Activated CD8-positive, alpha-beta T cell treated with anti-CD3 and anti-CD28 coated beads for 36 hours (primary cell): ENCODE data around the gene YBX2. TPM values are rescaled to one million over a fixed set of nuclear protein-coding genes. Genes with fewer than 3 reads are reported as not detected.
A peak's percentile ranks its signal among the peaks of the same experiment; 100 is the strongest.

Experiments used
- ATAC-seq: fragments of 200-7000 bp; cut with Tn5 transposase; one replicate; pipeline ENCODE4 v1.10.0; 2021; ENCODE audit warnings: mild to moderate bottlenecking, moderate library complexity
- CTCF ChIA-PET: fragments of 350-600 bp; sonication (Branson Sonifier 250); formaldehyde crosslinking; loops from one replicate; lab custom pipeline; 2021; ENCODE audit warnings: antibody characterized with exemption; lab: Charles Lee
- POLR2A ChIA-PET: fragments of 350-600 bp; sonication (Branson Sonifier 250); formaldehyde crosslinking; loops from one replicate; lab custom pipeline; 2021; ENCODE audit warnings: antibody characterized with exemption; lab: Charles Lee
- DNase-seq: peaks from one replicate; pipeline ENCODE4 v3.0.0-alpha.2; 2020
- H3K27ac Mint-ChIP-seq: one replicate; pipeline ENCODE4 v1.8.0; 2021; ENCODE audit warnings: mild to moderate bottlenecking, mixed read lengths
- H3K27me3 Mint-ChIP-seq: one replicate; pipeline ENCODE4 v1.8.0; 2021; ENCODE audit warnings: mixed read lengths
- H3K36me3 Mint-ChIP-seq: one replicate; pipeline ENCODE4 v1.8.0; 2021; ENCODE audit warnings: low read depth, mixed read lengths
- H3K4me1 Mint-ChIP-seq: one replicate; pipeline ENCODE4 v1.8.0; 2021; ENCODE audit warnings: low read depth, mixed read lengths
- H3K4me3 Mint-ChIP-seq: one replicate; pipeline ENCODE4 v1.8.0; 2021; ENCODE audit warnings: mild to moderate bottlenecking, moderate library complexity, mixed read lengths
- H3K9me3 Mint-ChIP-seq: one replicate; pipeline ENCODE4 v1.8.0; 2021; ENCODE audit warnings: mixed read lengths
- intact Hi-C: fragments of 100-400 bp; cut with micrococcal nuclease; formaldehyde crosslinking; loops from one replicate; pipeline ENCODE4 v1.10.0; 2022
- total RNA-seq, 2 experiments: library from RNA; stranded (reverse); gene quantifications; one replicate each; pipeline ENCODE4 v1.2.3, GENCODE V29; 2021
- TF ChIP-seq, protein P1 (sequence below): fragments of 200-600 bp; IDR thresholded peaks from one replicate; pipeline ENCODE4 v1.8.0; 2022; ENCODE audit warnings: antibody characterized with exemption, mild to moderate bottlenecking

YBX2 gene
- total RNA-seq, 2 experiments from 2014 or later, result 0.56 to 0.83 TPM

DNA sequence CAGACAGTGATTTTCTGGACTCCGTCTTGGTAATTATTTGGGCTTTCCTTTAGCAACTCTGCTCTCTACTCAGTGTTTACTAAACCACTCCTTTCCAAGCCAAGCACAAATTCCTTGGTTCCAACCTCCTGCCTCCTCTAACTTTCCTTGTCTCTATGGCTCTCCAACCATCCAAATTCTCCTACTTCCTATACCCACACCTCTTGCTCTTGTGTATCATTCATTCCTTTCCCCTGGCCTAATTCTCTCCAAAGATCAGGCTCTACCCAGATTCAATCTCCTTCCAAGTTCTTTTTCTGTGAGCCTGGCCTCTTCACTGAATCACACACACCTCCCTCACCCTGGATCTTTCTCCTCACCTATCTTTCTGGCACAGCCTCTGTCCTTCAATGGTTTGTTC, 33.6 kb upstream of the YBX2 start:
- intact Hi-C loops, result no loop called here
- DNase-seq (no peak), ATAC-seq (no peak)
- peak overlapping the region; percentile 80 for H3K4me3 Mint-ChIP-seq
- TF ChIP-seq, protein P1, sequence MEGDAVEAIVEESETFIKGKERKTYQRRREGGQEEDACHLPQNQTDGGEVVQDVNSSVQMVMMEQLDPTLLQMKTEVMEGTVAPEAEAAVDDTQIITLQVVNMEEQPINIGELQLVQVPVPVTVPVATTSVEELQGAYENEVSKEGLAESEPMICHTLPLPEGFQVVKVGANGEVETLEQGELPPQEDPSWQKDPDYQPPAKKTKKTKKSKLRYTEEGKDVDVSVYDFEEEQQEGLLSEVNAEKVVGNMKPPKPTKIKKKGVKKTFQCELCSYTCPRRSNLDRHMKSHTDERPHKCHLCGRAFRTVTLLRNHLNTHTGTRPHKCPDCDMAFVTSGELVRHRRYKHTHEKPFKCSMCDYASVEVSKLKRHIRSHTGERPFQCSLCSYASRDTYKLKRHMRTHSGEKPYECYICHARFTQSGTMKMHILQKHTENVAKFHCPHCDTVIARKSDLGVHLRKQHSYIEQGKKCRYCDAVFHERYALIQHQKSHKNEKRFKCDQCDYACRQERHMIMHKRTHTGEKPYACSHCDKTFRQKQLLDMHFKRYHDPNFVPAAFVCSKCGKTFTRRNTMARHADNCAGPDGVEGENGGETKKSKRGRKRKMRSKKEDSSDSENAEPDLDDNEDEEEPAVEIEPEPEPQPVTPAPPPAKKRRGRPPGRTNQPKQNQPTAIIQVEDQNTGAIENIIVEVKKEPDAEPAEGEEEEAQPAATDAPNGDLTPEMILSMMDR, result no peak
- H3K4me1 Mint-ChIP-seq, result peaks cover 46% of the 10 kb centered on the region
- ChIA-PET POLR2A (interaction anchor here (0.6 to 10.5 kb wide), 3 partner anchors 13 to 21 kb away, joined by 3 to 150 read pairs (median 7); partner anchors contain the start of gene GPS2), CTCF (interaction anchor here (0.9 to 5.2 kb wide), 6 partner anchors 9 to 17 kb away, joined by 3 to 50 read pairs (median 6); no protein-coding TSS in a partner anchor)
- H3K36me3 Mint-ChIP-seq, result peaks cover 14% of the 10 kb centered on the region
- H3K9me3 Mint-ChIP-seq, result no peaks in the 10 kb centered on the region
- peak overlapping the region; percentile 74 for H3K27ac Mint-ChIP-seq
- no peaks in the 10 kb centered on the region for H3K27me3 Mint-ChIP-seq

GRCh38 chr17:7327501-7327900, 33.1 kb upstream of the YBX2 start:
- Mint-ChIP-seq H3K4me1 (peaks cover 42% of the 10 kb centered on the region), H3K36me3 (peaks cover 14% of the 10 kb centered on the region), H3K4me3 (peak overlapping the region; percentile 38), H3K27ac (peak overlapping the region; percentile 36), H3K9me3 (no peaks in the 10 kb centered on the region), H3K27me3 (no peaks in the 10 kb centered on the region)
- DNase-seq, result no peak
- TF ChIP-seq, protein P1, result no peak
- CTCF ChIA-PET, result interaction anchor here (1.0 to 6.5 kb wide), 5 partner anchors 9 to 17 kb away, joined by 3 to 60 read pairs (median 7); partner anchors contain the start of gene ACAP1
- POLR2A ChIA-PET, result interaction anchor here (10.5 kb wide), 1 partner anchor 15 kb away, joined by 150 read pairs; the partner anchor contains the start of gene GPS2
- intact Hi-C loops, result no loop called here
- ATAC-seq, result no peak

DNA sequence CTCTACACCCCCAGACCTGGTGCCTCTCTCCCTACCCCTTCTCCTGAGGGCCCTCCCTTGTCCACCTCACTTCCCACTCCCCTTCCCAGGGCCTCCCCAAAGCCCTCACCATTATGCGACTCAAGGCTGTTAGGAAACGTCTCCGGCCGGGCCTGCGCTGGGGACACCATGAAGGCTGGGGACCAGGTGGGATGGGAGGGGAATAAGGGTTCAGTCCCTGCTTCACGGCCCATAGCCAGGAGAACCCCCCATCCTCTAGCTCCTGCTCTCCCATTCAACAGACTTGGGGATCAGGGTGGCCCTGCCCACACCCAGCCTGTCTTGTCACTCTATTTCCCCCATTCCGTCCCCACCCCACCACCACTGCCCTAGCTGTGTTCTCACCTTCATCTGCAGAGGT, 32.6 kb upstream of the YBX2 start:
- ATAC-seq, result no peak
- ChIA-PET CTCF (interaction anchor here (1.0 to 6.5 kb wide), 5 partner anchors 9 to 17 kb away, joined by 3 to 60 read pairs (median 7); partner anchors contain the start of gene ACAP1), POLR2A (interaction anchor here (10.5 kb wide), 1 partner anchor 15 kb away, joined by 150 read pairs; the partner anchor contains the start of gene GPS2)
- Mint-ChIP-seq H3K27me3 (no peaks in the 10 kb centered on the region), H3K36me3 (peaks cover 14% of the 10 kb centered on the region), H3K4me1 (peaks cover 37% of the 10 kb centered on the region), H3K27ac (no peak overlapping the region), H3K4me3 (no peak overlapping the region), H3K9me3 (no peaks in the 10 kb centered on the region)
- TF ChIP-seq, protein P1, result no peak
- no peak for DNase-seq
- intact Hi-C loops, result no loop called here

GRCh38 chr17:7326186-7326585, 31.7 kb upstream of the YBX2 start:
- H3K27me3 Mint-ChIP-seq, result no peaks in the 10 kb centered on the region
- H3K4me3 Mint-ChIP-seq, result no peak overlapping the region
- DNase-seq (no peak), ATAC-seq (no peak)
- peaks cover 22% of the 10 kb centered on the region for H3K36me3 Mint-ChIP-seq
- no peaks in the 10 kb centered on the region for H3K9me3 Mint-ChIP-seq
- TF ChIP-seq, protein P1, result no peak
- intact Hi-C loops, result no loop called here
- CTCF ChIA-PET, result interaction anchor here (2.7 to 6.5 kb wide), 3 partner anchors 10 to 18 kb away, joined by 7 to 60 read pairs (median 50); partner anchors contain the start of gene ACAP1
- POLR2A ChIA-PET, result interaction anchor here (2.9 to 10.5 kb wide), 2 partner anchors 14 to 16 kb away, joined by 10 to 150 read pairs; partner anchors contain the start of gene GPS2
- H3K4me1 Mint-ChIP-seq, result peaks cover 36% of the 10 kb centered on the region
- H3K27ac Mint-ChIP-seq, result no peak overlapping the region

DNA sequence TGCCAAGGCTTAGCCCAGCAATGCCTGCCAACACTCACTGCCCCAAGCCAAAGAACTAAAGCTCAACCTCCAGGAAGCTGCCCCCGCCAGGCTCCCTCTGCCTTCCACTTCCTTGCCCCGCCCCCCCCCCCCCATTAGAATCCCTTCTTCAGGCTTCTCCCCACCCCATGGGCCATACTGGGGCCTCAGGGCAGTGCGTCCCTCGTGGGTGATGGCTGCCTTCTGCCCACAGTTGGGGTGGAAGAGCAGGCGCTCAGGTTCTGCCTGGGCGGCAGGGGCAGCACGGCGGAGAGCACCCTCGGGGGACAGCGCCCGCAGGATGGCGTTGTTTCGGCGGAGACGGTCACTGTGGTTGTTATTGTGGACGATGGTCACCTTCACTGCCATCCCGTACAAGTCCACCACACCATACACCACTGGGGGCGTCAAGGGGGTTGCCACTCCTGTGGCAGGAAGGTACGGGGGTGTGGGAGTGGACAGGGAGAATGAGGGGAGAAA, 30.6 kb upstream of the YBX2 start:
- Mint-ChIP-seq H3K27ac (no peak overlapping the region), H3K4me3 (no peak overlapping the region), H3K9me3 (no peaks in the 10 kb centered on the region), H3K4me1 (peaks cover 29% of the 10 kb centered on the region), H3K27me3 (no peaks in the 10 kb centered on the region), H3K36me3 (peaks cover 26% of the 10 kb centered on the region)
- ATAC-seq (no peak), DNase-seq (no peak)
- intact Hi-C loops, result no loop called here
- CTCF ChIA-PET, result interaction anchor here (0.6 to 6.5 kb wide), 14 partner anchors 9 to 290 kb away, joined by 3 to 60 read pairs (median 4); partner anchors contain the start of genes ACAP1, FXR2, GPS2 and TMEM95
- POLR2A ChIA-PET, result interaction anchor here (1.0 to 10.5 kb wide), 3 partner anchors 10 to 18 kb away, joined by 5 to 150 read pairs (median 10); partner anchors contain the start of gene GPS2
- TF ChIP-seq, protein P1, result no peak
